ENCODE measurements around the gene SYNGR3. TPM values are rescaled to one million over a fixed set of nuclear protein-coding genes. Genes with fewer than 3 reads are reported as not detected.

The SYNGR3 gene
- polyA plus RNA-seq, 3 donors = 0.20 to 0.29 TPM; not detected in 1

DNA sequence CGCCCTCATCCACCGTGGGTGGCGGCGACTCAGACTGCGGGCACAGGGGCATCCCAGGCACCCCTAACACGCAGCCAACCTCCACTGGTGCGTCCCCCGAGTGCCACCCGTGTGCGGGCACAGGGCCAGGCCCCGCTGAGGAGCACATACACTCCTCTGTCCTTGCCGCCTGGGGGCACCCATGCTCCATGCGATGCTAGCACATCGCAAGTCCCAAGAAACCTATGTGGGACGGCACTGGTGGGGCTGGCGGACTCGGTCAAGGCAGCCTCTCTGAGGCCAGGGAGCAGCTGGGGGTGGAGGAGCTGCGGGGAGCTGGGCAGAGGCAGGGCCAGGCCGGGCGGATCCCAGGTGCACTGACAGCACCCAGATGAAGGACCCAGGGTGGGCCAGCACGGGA lies 15.9 kb downstream of the SYNGR3 start:
- Histone ChIP-seq H4K20me1 (ENCODE audit: insufficient read depth, low read length) (peaks cover 67% of the 10 kb centered on the region), H3K27me3 (ENCODE audit: control insufficient read depth in 2 of 2, insufficient read depth in 2 of 2, low read length in 2 of 2) (no peaks in the 10 kb centered on the region), H3K36me3 (replicated peaks in 1 of 2; ENCODE audit: control insufficient read depth in 1 of 2, insufficient read depth in 2 of 2, low read length in 2 of 2) (peaks cover 26 to 29% of the 10 kb centered on the region in 2 donors), H3K27ac (ENCODE audit: low read depth in 1 of 2, low read length in 2 of 2) (no peak overlapping the region), H3K4me3 (replicated peaks in 1 of 3; ENCODE audit: low read depth in 2 of 3, low read length in 3 of 3) (no peak overlapping the region), H3K79me2 (ENCODE audit: insufficient read depth, low read length) (peaks cover 60% of the 10 kb centered on the region), H3K4me1 (ENCODE audit: control insufficient read depth in 1 of 2, insufficient read depth in 2 of 2, low read length in 2 of 2) (peaks cover 38 to 64% of the 10 kb centered on the region in 2 donors), H3K9ac (ENCODE audit: insufficient read depth, low read length, poor library complexity, severe bottlenecking) (no peak overlapping the region), H3K4me2 (replicated peaks; ENCODE audit: extremely low read depth, low read length, poor library complexity, severe bottlenecking) (no peak overlapping the region), H2AFZ (ENCODE audit: insufficient read depth, low read depth, low read length, poor library complexity, severe bottlenecking) (no peak overlapping the region), H3K9me3 (replicated peaks in 1 of 2; ENCODE audit: control insufficient read depth in 1 of 2, insufficient read depth in 1 of 2, low read length in 2 of 2) (no peaks in the 10 kb centered on the region)
- Mint-ChIP-seq H3K27ac (peak overlapping the region in 1 of 7 donors; percentile 23), H3K36me3 (peaks cover 20 to 29% of the 10 kb centered on the region in 2 donors), H3K4me3 (no peak overlapping the region), H3K27me3 (ENCODE audit: low read depth in 3 of 3) (peaks cover 0 to 1% (median 0%) of the 10 kb centered on the region in 3 donors), H3K4me1 (peaks cover 50% of the 10 kb centered on the region), H3K9me3 (peaks cover 0 to 2% (median 0%) of the 10 kb centered on the region in 7 donors)
- WGBS (ENCODE audit: insufficient coverage) = 34% methylated on average over 20 of the region's 21 CpGs
- intact Hi-C loops (cut with micrococcal nuclease) = loop anchor here (5.0 to 10.0 kb wide), 4 partner anchors 42 to 249 kb away; partner anchors contain the start of genes ECI1 (in 1 of the 2), NTHL1 (in 1 of the 2) and TSC2 (in 1 of the 2)
- peak in 2 of 3 donors; percentile 33 to 41 for DNase-seq
- TF ChIP-seq CTCF (IDR thresholded peaks at IDR 0.05) = peak; percentile 65

DNA sequence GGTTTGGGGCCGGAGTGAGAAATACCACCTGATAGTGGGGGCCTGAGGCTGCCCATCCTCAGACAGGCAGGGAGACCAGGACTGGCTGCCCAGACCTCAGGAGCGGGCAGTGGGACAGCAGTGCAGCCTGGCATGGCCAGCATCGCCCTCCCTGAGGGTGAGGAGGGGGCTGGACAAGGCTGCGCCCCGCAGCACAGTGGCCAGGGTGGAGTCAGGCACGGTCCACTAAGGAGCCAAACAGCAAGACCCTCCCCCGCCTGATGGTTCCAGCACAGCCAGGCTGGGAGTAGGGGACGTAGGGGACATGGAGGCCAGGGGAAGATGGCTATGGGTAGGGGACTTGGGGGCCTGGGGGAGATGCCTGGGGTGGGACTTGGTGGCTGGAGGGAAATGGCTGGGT lies 16.5 kb downstream of the SYNGR3 start:
- no peak overlapping the region for H3K27ac ChIP-seq (ENCODE audit: low read depth in 1 of 2, low read length in 2 of 2)
- H3K4me2 ChIP-seq (replicated peaks; ENCODE audit: extremely low read depth, low read length, poor library complexity, severe bottlenecking) = no peak overlapping the region
- peaks cover 22 to 23% of the 10 kb centered on the region in 2 donors for H3K36me3 ChIP-seq (replicated peaks in 1 of 2; ENCODE audit: control insufficient read depth in 1 of 2, insufficient read depth in 2 of 2, low read length in 2 of 2)
- H3K4me1 ChIP-seq (ENCODE audit: control insufficient read depth in 1 of 2, insufficient read depth in 2 of 2, low read length in 2 of 2) = peaks cover 40 to 67% of the 10 kb centered on the region in 2 donors
- intact Hi-C loops (cut with micrococcal nuclease) = loop anchor here (5.0 to 10.0 kb wide), 4 partner anchors 41 to 248 kb away; partner anchors contain the start of genes ECI1 (in 1 of the 2), NTHL1 (in 1 of the 2) and TSC2 (in 1 of the 2)
- H3K4me1 Mint-ChIP-seq = peaks cover 50% of the 10 kb centered on the region
- no peak overlapping the region for H3K4me3 ChIP-seq (replicated peaks in 1 of 3; ENCODE audit: low read depth in 2 of 3, low read length in 3 of 3)
- H3K9me3 ChIP-seq (replicated peaks in 1 of 2; ENCODE audit: control insufficient read depth in 1 of 2, insufficient read depth in 1 of 2, low read length in 2 of 2) = no peaks in the 10 kb centered on the region
- TF ChIP-seq CTCF (IDR thresholded peaks at IDR 0.05) = no peak
- peak overlapping the region in 1 of 7 donors; percentile 75 for H3K27ac Mint-ChIP-seq
- H3K9ac ChIP-seq (ENCODE audit: insufficient read depth, low read length, poor library complexity, severe bottlenecking) = no peak overlapping the region
- 93% methylated on average over 6 of the region's 8 CpGs for WGBS (ENCODE audit: insufficient coverage)
- DNase-seq = no peak
- H3K27me3 ChIP-seq (ENCODE audit: control insufficient read depth in 2 of 2, insufficient read depth in 2 of 2, low read length in 2 of 2) = no peaks in the 10 kb centered on the region
- peaks cover 60% of the 10 kb centered on the region for H3K79me2 ChIP-seq (ENCODE audit: insufficient read depth, low read length)
- peaks cover 67% of the 10 kb centered on the region for H4K20me1 ChIP-seq (ENCODE audit: insufficient read depth, low read length)
- H3K36me3 Mint-ChIP-seq = peaks cover 14 to 22% of the 10 kb centered on the region in 2 donors
- H3K4me3 Mint-ChIP-seq = no peak overlapping the region
- no peak overlapping the region for H2AFZ ChIP-seq (ENCODE audit: insufficient read depth, low read depth, low read length, poor library complexity, severe bottlenecking)
- peaks cover 0 to 1% (median 0%) of the 10 kb centered on the region in 3 donors for H3K27me3 Mint-ChIP-seq (ENCODE audit: low read depth in 3 of 3)
- H3K9me3 Mint-ChIP-seq = peaks cover 0 to 2% (median 0%) of the 10 kb centered on the region in 7 donors

Data from CD14-positive monocyte (primary cell).